ENCODE data around the gene CPSF4L.
A peak's percentile ranks its signal among the peaks of the same experiment; 100 is the strongest.

The CPSF4L gene

DNA sequence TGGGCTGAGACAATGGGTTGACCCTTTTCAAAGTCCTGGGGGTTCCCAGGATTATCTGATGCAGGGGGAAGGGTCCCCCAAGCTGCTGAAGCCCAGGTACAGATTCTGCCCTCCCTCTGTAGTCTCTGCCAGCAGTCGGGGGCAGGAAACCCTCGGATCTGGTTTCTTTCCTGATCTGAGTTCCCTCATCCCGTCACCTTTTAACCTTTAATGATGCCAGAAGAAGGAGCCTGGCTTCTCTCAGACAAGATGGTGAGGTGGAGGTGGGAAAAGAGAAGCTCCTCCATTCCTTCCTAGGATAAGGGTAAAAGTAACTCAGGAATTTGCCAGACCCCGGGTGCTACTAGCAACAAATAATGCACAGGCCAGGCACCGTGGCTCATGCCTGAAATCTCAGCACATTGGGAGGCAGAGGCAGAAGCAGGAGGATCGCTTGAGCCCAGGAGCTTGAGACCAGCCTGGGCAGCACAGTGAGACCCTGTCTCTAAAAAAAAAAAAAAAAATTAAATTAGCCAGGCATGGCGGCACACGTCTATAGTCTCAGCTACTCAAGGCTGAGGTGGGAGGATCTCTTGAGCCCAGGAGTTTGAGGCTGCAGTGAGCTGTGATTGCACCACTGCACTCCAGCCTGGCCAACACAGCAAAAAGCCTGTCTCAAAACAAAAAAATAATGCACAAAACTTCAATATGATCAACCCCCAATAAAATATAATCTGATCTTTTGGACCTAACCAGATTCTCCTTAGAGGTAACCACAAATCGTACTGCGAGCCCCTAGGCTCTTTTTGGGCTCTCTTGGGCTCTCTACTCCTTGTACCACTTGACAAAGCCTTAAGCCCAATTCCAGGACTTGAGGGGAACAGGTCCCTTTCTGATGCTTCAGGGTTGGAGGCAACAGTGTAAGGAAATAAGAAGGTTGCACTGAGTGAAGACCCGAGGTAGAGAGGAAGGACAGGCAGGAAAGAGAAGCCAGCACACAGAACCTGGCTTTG lies 44.5 kb upstream of the CPSF4L start:
- ChIA-PET POLR2A (interaction anchor here (0.7 kb wide), 1 partner anchor 305 kb away, joined by 4 read pairs; no protein-coding TSS in a partner anchor), CTCF (interaction anchor here (1.1 to 1.7 kb wide), 2 partner anchors 9 to 16 kb away, joined by 3 to 4 read pairs; no protein-coding TSS in a partner anchor)
- H3K36me3 ChIP-seq (ENCODE audit: control insufficient read depth in 4 of 4, insufficient read depth in 4 of 4, low read length in 3 of 4) = no peaks in the 10 kb centered on the region
- no peaks in the 10 kb centered on the region for H3K9me3 ChIP-seq (ENCODE audit: control extremely low read depth in 1 of 5, control insufficient read depth in 4 of 5, insufficient read depth in 2 of 5, low read depth in 1 of 5, low read length in 4 of 5)
- H3K4me3 ChIP-seq (ENCODE audit: control insufficient read depth in 1 of 7, extremely low read depth in 1 of 7, insufficient read depth in 4 of 7, low read depth in 2 of 7, low read length in 6 of 7) = peak overlapping the region in 1 of 7 experiments; percentile 69
- H3K27me3 ChIP-seq (replicated peaks in 2 of 5; ENCODE audit: control insufficient read depth in 4 of 5, insufficient read depth in 5 of 5, low read length in 4 of 5) = no peaks in the 10 kb centered on the region
- H3K27ac ChIP-seq (ENCODE audit: insufficient read depth in 1 of 2, low read depth in 1 of 2, low read length in 2 of 2, poor library complexity in 1 of 2, severe bottlenecking in 2 of 2) = no peak overlapping the region
- peaks cover 0 to 42% (median 32%) of the 10 kb centered on the region in 4 experiments for H3K4me1 ChIP-seq (ENCODE audit: control extremely low read depth in 1 of 4, control insufficient read depth in 4 of 4, insufficient read depth in 4 of 4, low read length in 3 of 4)
- DNase-seq = no peak
- WGBS (ENCODE audit: insufficient coverage) = 78% methylated on average over 8 of the region's 11 CpGs

DNA sequence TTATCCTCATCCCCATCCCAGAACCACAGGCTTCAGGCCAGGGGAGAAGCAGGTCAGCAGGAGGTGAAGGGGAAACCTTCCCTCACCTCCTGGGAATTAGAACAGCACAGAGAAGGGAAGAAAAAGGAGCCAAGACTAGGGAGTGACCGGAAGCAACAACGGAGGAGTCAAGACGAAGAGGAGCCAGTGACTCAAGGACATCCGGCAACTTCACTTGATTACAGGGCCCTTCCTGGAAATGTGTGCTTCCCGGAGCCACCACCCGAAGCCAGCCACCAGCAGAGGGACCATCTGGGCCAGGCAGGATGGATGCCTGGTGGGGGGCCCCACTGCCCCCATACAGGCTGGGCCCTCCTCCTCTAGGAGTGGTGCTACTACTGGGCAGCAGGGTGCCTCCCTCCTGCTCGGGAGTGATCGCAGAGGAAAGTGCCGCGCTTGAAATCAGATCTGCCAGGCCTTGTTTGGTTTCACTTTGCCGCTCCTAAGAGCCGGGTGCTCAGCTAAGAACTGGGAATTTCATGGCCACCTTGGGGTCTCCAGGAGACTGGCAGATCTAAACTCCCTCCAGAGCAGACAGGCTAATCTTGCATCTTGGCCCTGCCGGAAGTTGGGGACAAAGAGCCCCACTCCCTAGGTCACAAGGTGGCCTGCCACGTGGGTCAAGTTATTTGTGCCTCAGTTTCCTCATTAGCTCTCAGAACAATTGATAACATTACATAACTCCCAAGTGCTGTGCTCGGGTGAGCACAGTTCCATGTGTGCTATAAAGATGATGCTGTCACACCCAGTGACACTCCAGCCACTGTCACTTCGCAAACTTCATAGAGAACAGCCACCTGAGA lies 43.5 kb upstream of the CPSF4L start:
- ChIA-PET CTCF (interaction anchor here (0.7 to 1.7 kb wide), 2 partner anchors 10 to 38 kb away, joined by 4 read pairs; no protein-coding TSS in a partner anchor), POLR2A (no interaction called here)
- peak overlapping the region in 1 of 2 experiments; percentile 40 for H3K27ac ChIP-seq (ENCODE audit: insufficient read depth in 1 of 2, low read depth in 1 of 2, low read length in 2 of 2, poor library complexity in 1 of 2, severe bottlenecking in 2 of 2)
- 29% methylated on average over 14 of the region's 16 CpGs for WGBS (ENCODE audit: insufficient coverage)
- peaks cover 0 to 38% (median 25%) of the 10 kb centered on the region in 4 experiments for H3K4me1 ChIP-seq (ENCODE audit: control extremely low read depth in 1 of 4, control insufficient read depth in 4 of 4, insufficient read depth in 4 of 4, low read length in 3 of 4)
- H3K36me3 ChIP-seq (ENCODE audit: control insufficient read depth in 4 of 4, insufficient read depth in 4 of 4, low read length in 3 of 4) = no peaks in the 10 kb centered on the region
- no peaks in the 10 kb centered on the region for H3K9me3 ChIP-seq (ENCODE audit: control extremely low read depth in 1 of 5, control insufficient read depth in 4 of 5, insufficient read depth in 2 of 5, low read depth in 1 of 5, low read length in 4 of 5)
- H3K4me3 ChIP-seq (ENCODE audit: control insufficient read depth in 1 of 7, extremely low read depth in 1 of 7, insufficient read depth in 4 of 7, low read depth in 2 of 7, low read length in 6 of 7) = peak overlapping the region in 5 of 7 experiments; percentile 36 to 69 (median 60)
- H3K27me3 ChIP-seq (replicated peaks in 2 of 5; ENCODE audit: control insufficient read depth in 4 of 5, insufficient read depth in 5 of 5, low read length in 4 of 5) = no peaks in the 10 kb centered on the region
- DNase-seq = peak in 2 of 3 donors; percentile 45 to 52

DNA sequence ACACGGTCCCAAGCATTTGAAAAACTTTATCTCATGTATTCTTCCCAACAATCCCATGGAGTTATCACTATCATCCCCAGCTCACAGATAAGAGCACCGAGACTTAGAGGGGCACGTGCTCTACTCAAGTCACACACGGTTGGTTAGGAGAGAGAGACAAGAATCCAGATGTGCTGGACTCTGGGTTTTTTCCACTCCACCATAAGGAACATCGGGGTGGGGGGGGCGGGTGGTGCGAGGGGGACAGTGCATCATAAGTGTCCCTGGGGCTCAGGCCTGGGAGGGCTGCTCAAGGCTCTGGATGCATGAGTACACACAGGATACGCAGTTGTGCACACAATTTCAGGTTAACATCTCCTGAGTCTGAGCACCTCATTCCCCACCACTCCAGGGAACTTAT lies 42.8 kb upstream of the CPSF4L start:
- 94% methylated on average over 6 of the region's 8 CpGs for WGBS (ENCODE audit: insufficient coverage)
- Histone ChIP-seq H3K4me3 (ENCODE audit: control insufficient read depth in 1 of 7, extremely low read depth in 1 of 7, insufficient read depth in 4 of 7, low read depth in 2 of 7, low read length in 6 of 7) (peak overlapping the region in 1 of 7 experiments; percentile 69), H3K4me1 (ENCODE audit: control extremely low read depth in 1 of 4, control insufficient read depth in 4 of 4, insufficient read depth in 4 of 4, low read length in 3 of 4) (peaks cover 0 to 30% (median 17%) of the 10 kb centered on the region in 4 experiments), H3K36me3 (ENCODE audit: control insufficient read depth in 4 of 4, insufficient read depth in 4 of 4, low read length in 3 of 4) (no peaks in the 10 kb centered on the region), H3K27ac (ENCODE audit: insufficient read depth in 1 of 2, low read depth in 1 of 2, low read length in 2 of 2, poor library complexity in 1 of 2, severe bottlenecking in 2 of 2) (no peak overlapping the region), H3K9me3 (ENCODE audit: control extremely low read depth in 1 of 5, control insufficient read depth in 4 of 5, insufficient read depth in 2 of 5, low read depth in 1 of 5, low read length in 4 of 5) (no peaks in the 10 kb centered on the region), H3K27me3 (replicated peaks in 2 of 5; ENCODE audit: control insufficient read depth in 4 of 5, insufficient read depth in 5 of 5, low read length in 4 of 5) (no peaks in the 10 kb centered on the region)
- DNase-seq = no peak
- ChIA-PET CTCF (interaction anchor here (0.7 kb wide), 1 partner anchor 37 kb away, joined by 4 read pairs; no protein-coding TSS in a partner anchor), POLR2A (no interaction called here)

GRCh38 chr17:73302189-73302588 lies 40.5 kb upstream of the CPSF4L start:
- H3K4me3 ChIP-seq (ENCODE audit: control insufficient read depth in 1 of 7, extremely low read depth in 1 of 7, insufficient read depth in 4 of 7, low read depth in 2 of 7, low read length in 6 of 7) = no peak overlapping the region
- POLR2A ChIA-PET = interaction anchor here (0.6 kb wide), 1 partner anchor 40 kb away, joined by 3 read pairs; no protein-coding TSS in a partner anchor
- 100% methylated on average over 1 of the region's 3 CpGs for WGBS (ENCODE audit: insufficient coverage)
- H3K27me3 ChIP-seq (replicated peaks in 2 of 5; ENCODE audit: control insufficient read depth in 4 of 5, insufficient read depth in 5 of 5, low read length in 4 of 5) = no peaks in the 10 kb centered on the region
- DNase-seq = peak in 1 of 3 donors; percentile 31
- CTCF ChIA-PET = interaction anchor here (1.1 kb wide), 1 partner anchor 577 kb away, joined by 3 read pairs; no protein-coding TSS in a partner anchor
- H3K36me3 ChIP-seq (ENCODE audit: control insufficient read depth in 4 of 4, insufficient read depth in 4 of 4, low read length in 3 of 4) = no peaks in the 10 kb centered on the region
- no peaks in the 10 kb centered on the region for H3K9me3 ChIP-seq (ENCODE audit: control extremely low read depth in 1 of 5, control insufficient read depth in 4 of 5, insufficient read depth in 2 of 5, low read depth in 1 of 5, low read length in 4 of 5)
- no peak overlapping the region for H3K27ac ChIP-seq (ENCODE audit: insufficient read depth in 1 of 2, low read depth in 1 of 2, low read length in 2 of 2, poor library complexity in 1 of 2, severe bottlenecking in 2 of 2)
- peaks cover 5 to 31% (median 22%) of the 10 kb centered on the region in 4 experiments for H3K4me1 ChIP-seq (ENCODE audit: control extremely low read depth in 1 of 4, control insufficient read depth in 4 of 4, insufficient read depth in 4 of 4, low read length in 3 of 4)

DNA sequence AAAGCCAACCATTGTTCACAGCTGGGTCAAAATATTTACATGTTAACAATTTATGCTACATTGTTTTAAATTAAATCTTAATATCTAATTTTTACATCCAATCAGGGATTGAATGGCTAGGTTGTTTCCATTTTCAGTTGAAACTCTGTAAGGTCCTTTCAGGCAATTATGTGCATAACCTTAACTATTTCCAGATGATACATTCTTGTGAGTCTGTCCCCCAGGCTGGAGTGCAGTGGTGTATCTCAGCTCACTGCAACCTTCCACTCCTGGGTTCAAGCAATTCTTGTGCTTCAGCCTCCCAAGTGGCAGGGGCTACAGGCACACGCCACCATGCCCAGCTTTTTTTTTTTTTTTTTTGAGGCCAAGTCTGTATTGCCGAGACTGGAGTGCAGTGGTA lies 39.7 kb upstream of the CPSF4L start:
- Histone ChIP-seq H3K9me3 (ENCODE audit: control extremely low read depth in 1 of 5, control insufficient read depth in 4 of 5, insufficient read depth in 2 of 5, low read depth in 1 of 5, low read length in 4 of 5) (no peaks in the 10 kb centered on the region), H3K36me3 (ENCODE audit: control insufficient read depth in 4 of 4, insufficient read depth in 4 of 4, low read length in 3 of 4) (no peaks in the 10 kb centered on the region), H3K27me3 (replicated peaks in 2 of 5; ENCODE audit: control insufficient read depth in 4 of 5, insufficient read depth in 5 of 5, low read length in 4 of 5) (no peaks in the 10 kb centered on the region), H3K4me3 (ENCODE audit: control insufficient read depth in 1 of 7, extremely low read depth in 1 of 7, insufficient read depth in 4 of 7, low read depth in 2 of 7, low read length in 6 of 7) (no peak overlapping the region), H3K27ac (ENCODE audit: insufficient read depth in 1 of 2, low read depth in 1 of 2, low read length in 2 of 2, poor library complexity in 1 of 2, severe bottlenecking in 2 of 2) (no peak overlapping the region), H3K4me1 (ENCODE audit: control extremely low read depth in 1 of 4, control insufficient read depth in 4 of 4, insufficient read depth in 4 of 4, low read length in 3 of 4) (peaks cover 5 to 24% (median 20%) of the 10 kb centered on the region in 4 experiments)
- CTCF ChIA-PET = no interaction called here
- WGBS (ENCODE audit: insufficient coverage) = 100% methylated on average over 2 of the region's 2 CpGs
- no peak for DNase-seq
- POLR2A ChIA-PET = interaction anchor here (0.6 kb wide), 1 partner anchor 57 kb away, joined by 3 read pairs; no protein-coding TSS in a partner anchor

- Histone ChIP-seq H3K27me3 (replicated peaks in 2 of 5; ENCODE audit: control insufficient read depth in 4 of 5, insufficient read depth in 5 of 5, low read length in 4 of 5) (no peaks in the 10 kb centered on the region), H3K4me3 (ENCODE audit: control insufficient read depth in 1 of 7, extremely low read depth in 1 of 7, insufficient read depth in 4 of 7, low read depth in 2 of 7, low read length in 6 of 7) (no peak overlapping the region), H3K36me3 (ENCODE audit: control insufficient read depth in 4 of 4, insufficient read depth in 4 of 4, low read length in 3 of 4) (no peaks in the 10 kb centered on the region), H3K9me3 (ENCODE audit: control extremely low read depth in 1 of 5, control insufficient read depth in 4 of 5, insufficient read depth in 2 of 5, low read depth in 1 of 5, low read length in 4 of 5) (no peaks in the 10 kb centered on the region), H3K27ac (ENCODE audit: insufficient read depth in 1 of 2, low read depth in 1 of 2, low read length in 2 of 2, poor library complexity in 1 of 2, severe bottlenecking in 2 of 2) (no peak overlapping the region), H3K4me1 (ENCODE audit: control extremely low read depth in 1 of 4, control insufficient read depth in 4 of 4, insufficient read depth in 4 of 4, low read length in 3 of 4) (peaks cover 5 to 18% (median 16%) of the 10 kb centered on the region in 4 experiments)
- CTCF ChIA-PET = no interaction called here
- WGBS (ENCODE audit: insufficient coverage) = 100% methylated on average over 2 of the region's 3 CpGs
- no peak for DNase-seq
- POLR2A ChIA-PET = no interaction called here
Measured at GRCh38 chr17:73300392-73300791, 38.7 kb upstream of the CPSF4L start.

Measured in common myeloid progenitor, CD34-positive (primary cell).